ENCODE data around the gene TAX1BP3.

TAX1BP3 gene

DNA sequence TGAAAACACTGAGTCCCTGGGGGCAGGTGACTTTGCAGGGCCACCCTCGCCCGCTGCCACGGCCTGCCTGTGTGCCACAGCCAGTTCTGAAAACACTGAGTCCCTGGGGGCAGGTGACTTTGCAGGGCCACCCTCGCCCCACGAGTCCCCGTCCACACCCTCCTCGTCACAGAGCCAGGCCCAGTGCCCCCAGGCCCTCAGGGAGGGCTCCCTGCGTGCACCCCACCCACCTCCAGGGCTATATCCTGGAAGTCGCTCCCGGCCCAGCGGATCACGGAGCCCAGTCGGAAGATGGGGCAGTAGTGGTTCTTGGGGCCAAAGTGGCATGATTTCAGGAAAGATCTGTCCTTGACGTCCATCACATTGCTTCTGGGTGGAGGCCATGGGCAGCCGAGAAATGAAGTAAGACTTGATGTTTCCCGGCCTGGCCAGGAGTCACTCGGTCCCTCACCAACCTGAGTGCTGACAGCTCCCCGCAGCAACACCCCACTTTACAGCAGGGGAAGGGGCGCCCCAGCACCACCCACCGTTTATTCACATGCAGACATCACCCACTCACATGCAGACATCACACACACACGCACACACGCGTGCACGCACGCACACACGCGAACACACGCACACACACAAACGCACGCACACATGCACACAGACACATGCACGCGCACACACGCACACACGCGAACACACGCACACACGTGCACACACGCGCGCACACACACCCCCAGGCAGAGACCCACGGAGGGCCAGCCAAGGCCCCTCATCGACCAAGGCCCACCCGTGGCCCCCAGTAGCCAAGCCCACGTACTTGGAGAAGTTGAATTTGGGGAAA is 21.1 kb upstream of the TAX1BP3 start:
- no peak overlapping the region for H3K4me3 ChIP-seq (ENCODE audit: low read depth, low read length)
- DNase-seq (ENCODE audit: low read depth), result no peak
- in situ Hi-C loops (cut with HindIII; ENCODE audit: low sequenced_read_pairs), result no loop called here
- TF ChIP-seq, protein P1, sequence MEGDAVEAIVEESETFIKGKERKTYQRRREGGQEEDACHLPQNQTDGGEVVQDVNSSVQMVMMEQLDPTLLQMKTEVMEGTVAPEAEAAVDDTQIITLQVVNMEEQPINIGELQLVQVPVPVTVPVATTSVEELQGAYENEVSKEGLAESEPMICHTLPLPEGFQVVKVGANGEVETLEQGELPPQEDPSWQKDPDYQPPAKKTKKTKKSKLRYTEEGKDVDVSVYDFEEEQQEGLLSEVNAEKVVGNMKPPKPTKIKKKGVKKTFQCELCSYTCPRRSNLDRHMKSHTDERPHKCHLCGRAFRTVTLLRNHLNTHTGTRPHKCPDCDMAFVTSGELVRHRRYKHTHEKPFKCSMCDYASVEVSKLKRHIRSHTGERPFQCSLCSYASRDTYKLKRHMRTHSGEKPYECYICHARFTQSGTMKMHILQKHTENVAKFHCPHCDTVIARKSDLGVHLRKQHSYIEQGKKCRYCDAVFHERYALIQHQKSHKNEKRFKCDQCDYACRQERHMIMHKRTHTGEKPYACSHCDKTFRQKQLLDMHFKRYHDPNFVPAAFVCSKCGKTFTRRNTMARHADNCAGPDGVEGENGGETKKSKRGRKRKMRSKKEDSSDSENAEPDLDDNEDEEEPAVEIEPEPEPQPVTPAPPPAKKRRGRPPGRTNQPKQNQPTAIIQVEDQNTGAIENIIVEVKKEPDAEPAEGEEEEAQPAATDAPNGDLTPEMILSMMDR (IDR thresholded peaks at IDR 0.05; ENCODE audit: low read depth, low read length, missing control alignments), result no peak

DNA sequence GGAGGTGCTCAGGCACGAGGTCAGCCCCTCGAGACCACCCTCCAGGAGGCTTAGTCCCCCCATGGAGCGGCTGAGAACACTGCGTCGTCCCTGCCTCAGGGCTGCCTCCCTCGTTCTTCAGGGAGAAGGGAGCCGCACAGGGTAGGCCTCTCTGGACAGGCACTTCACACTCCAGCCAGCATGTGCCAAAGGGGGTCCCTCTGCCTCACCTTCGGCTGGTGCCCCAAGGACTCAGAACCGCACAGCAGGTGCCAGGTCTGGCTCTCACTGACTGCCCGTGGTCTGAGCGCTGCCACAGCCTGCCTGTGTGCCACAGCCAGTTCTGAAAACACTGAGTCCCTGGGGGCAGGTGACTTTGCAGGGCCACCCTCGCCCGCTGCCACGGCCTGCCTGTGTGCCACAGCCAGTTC is 20.5 kb upstream of the TAX1BP3 start:
- DNase-seq (ENCODE audit: low read depth), result no peak
- in situ Hi-C loops (cut with HindIII; ENCODE audit: low sequenced_read_pairs), result no loop called here
- TF ChIP-seq, protein P1 (IDR thresholded peaks at IDR 0.05; ENCODE audit: low read depth, low read length, missing control alignments), result no peak
- no peak overlapping the region for H3K4me3 ChIP-seq (ENCODE audit: low read depth, low read length)

DNA sequence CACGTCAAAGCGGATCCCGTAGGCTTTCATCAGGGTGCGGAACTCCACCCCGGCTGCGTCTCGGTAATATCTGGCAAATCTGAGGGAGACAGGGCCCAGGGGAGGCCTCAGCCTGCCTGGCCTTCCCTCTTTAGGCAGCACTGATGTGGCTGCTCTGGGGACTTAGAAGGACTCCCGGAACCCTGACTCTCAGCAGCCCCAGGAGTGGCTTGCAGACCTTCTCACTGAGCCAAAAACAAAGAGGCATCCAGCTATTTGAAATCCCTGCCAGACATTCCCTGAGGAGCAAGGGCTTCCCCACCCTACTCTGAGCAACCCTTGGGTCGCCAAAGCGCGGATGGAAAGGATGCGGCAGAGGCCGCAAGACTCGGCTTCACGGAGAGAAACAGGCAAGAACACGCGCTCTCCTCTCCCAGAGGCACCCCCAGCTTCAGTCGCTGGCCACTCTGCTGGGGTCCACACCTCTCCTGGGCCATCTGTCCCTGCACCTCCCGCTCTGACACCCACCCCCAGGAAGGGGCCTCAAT is 19.7 kb upstream of the TAX1BP3 start:
- no peak overlapping the region for H3K4me3 ChIP-seq (ENCODE audit: low read depth, low read length)
- TF ChIP-seq, protein P1 (IDR thresholded peaks at IDR 0.05; ENCODE audit: low read depth, low read length, missing control alignments), result no peak
- no peak for DNase-seq (ENCODE audit: low read depth)
- in situ Hi-C loops (cut with HindIII; ENCODE audit: low sequenced_read_pairs), result no loop called here

DNA sequence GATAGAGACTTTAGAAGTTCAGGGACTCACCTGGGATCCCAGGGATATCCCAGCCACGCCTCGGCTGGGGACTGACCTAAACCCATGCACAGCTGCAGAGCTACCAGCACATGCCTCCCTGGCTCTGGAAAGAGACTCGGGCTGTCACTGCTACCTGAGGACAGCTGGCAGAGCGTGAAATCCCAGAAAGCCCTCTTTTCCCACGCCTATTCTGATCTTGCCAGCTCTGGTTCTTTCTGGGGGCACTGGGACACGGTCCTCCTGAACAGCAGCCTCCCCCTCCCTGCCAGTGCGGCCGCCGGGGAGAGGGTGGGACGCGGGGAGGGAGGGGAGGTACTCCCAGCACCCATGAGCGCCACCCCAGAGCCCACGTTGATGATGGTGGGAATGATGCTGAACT is 16.8 kb upstream of the TAX1BP3 start:
- TF ChIP-seq, protein P1 (IDR thresholded peaks at IDR 0.05; ENCODE audit: low read depth, low read length, missing control alignments), result no peak
- H3K4me3 ChIP-seq (ENCODE audit: low read depth, low read length), result no peak overlapping the region
- in situ Hi-C loops (cut with HindIII; ENCODE audit: low sequenced_read_pairs), result no loop called here
- no peak for DNase-seq (ENCODE audit: low read depth)

DNA sequence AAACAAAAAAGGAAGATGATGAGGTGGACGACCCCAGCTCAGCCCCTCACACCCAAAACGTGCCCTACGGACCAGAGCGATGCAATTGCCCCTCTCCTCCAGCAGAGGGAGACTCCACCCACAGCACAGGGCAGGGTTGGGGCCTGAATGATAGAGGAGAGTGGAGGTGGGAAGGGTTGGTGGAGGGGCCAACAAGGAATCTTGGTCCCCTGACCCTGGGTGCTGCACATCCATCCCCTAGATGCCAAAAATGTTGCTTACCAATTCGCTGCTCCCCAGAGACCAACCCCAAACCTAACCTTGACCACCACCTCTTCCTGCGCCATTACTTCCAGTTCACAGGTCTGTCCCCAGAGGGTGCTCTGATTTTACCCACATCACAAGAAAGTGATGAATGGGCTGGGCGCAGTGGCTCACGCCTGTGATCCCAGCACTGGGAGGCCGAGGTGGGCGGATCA is 14.7 kb upstream of the TAX1BP3 start:
- in situ Hi-C loops (cut with HindIII; ENCODE audit: low sequenced_read_pairs), result no loop called here
- no peak for DNase-seq (ENCODE audit: low read depth)
- TF ChIP-seq, protein P1 (IDR thresholded peaks at IDR 0.05; ENCODE audit: low read depth, low read length, missing control alignments), result peak; percentile 96
- H3K4me3 ChIP-seq (ENCODE audit: low read depth, low read length), result no peak overlapping the region

DNA sequence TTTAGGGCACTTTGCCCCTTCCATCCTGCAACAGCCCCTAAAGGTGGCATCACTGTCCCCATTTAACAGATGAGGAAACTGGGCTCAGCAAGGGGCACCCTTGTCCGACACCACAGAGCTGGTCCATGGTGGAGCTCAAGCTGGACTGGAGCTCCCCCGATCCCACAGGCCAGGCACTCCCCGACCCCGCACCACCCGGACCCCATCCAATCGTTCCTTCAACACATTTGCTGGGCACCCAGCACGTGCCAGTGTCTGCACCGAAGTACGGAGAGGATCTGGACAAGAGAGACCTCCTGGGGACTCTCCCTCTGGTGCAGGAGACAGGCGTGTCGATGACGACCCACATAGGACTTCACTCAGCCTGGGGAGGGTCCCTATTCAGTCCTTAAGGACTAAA is 13.7 kb upstream of the TAX1BP3 start:
- no peak overlapping the region for H3K4me3 ChIP-seq (ENCODE audit: low read depth, low read length)
- in situ Hi-C loops (cut with HindIII; ENCODE audit: low sequenced_read_pairs), result no loop called here
- TF ChIP-seq, protein P1 (IDR thresholded peaks at IDR 0.05; ENCODE audit: low read depth, low read length, missing control alignments), result no peak
- DNase-seq (ENCODE audit: low read depth), result no peak
